Fibroblast of skin of scalp (primary cell): Measurements from ENCODE around the gene YIF1A.

Source experiments
- DNase-seq: peaks from one replicate; pipeline ENCODE4 v3.0.0-alpha.2; 2013

The YIF1A gene

DNA sequence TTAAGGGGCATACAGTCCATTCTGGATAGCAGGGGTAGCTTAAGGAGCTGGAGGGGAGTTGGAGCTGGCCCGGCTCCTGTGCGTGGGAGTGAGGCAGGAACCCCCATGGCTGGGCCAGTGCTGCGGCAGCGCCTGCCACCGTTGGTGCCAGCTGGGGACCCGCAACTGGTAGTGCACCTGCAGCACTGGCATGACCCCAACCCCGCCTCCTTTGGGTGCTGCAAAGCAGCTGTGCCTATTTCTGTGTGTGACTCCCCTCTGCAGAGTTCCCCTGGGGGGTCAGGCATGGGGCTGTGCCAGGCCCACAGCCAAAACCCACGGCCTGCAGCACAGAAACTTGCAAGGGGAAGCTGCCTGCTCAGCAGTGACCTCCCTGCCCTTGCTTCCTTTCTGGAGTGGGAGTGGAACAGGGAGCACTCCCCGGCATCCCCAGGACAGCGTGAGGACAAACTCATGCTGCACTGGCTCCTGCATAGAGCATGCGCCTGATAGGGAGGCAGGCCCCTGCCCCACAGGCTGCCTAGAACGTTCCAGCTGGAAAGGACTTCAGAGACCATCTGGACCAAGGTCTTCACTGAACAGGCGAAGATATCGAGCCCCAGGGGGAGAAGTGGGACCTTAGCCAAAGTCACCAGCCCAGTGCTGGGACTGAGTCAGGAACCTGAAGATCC is 46.7 kb downstream of the YIF1A start:
- no peak for DNase-seq

GRCh38 chr11:66240781-66241136 is 48.2 kb downstream of the YIF1A start:
- no peak for DNase-seq

DNA sequence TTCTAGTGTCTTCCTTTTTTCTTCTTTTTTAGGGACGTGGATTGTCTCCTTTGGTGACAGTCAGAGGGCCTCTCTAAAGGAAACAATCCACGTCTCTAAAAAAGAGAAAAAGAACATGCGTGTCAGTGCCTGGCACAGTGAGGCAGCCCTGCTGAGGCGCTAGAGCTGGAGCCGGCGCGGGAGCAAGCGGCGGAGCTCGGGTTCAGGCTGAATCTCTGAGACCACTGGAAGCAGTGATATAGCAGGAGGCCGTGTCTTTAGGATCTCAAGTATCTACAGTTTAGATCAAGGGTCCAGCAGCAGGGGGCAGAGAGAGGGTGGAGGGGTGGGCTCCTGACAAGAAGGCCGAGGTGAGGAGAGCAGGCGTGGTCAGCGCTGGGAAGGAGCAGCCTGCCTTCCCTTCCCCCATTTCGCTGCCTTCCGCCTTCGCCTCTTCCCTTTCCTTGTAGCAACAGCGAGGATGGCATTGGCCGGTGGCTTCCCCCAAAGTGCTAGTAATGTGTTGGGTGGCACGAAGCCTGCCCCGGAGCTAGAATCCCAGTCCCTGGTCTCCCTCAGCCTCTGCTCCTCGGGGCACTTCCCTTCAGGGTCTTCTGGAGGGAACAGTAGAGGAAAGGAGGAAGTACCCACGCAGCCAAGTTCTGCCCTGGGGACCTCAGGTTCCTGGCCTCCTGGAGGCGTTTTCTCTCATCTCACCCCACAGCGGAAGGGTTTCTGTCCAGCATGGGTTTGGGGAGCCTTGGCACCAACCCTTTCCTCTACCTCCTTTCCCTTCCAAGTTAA is 48.8 kb downstream of the YIF1A start:
- no peak for DNase-seq

DNA sequence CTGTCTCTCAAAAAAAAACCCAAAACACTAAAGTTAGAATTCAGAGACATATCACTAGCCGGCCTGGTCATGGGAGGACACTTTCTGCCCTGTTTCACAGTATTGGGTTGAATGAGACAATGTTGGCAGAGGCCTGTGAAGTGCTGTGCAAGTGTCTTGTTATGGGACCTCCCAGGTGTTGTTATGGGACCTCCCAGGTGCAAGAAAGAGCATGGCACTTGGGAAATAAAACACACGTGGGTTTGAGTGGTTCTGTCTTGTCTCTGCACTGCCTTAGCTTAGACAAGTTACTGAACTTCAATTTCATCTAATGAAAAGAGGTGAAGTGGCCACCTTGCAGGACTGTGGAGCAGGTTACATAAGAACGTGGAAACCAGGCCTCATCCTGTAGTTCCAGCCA is 49.4 kb downstream of the YIF1A start:
- DNase-seq: no peak

DNA sequence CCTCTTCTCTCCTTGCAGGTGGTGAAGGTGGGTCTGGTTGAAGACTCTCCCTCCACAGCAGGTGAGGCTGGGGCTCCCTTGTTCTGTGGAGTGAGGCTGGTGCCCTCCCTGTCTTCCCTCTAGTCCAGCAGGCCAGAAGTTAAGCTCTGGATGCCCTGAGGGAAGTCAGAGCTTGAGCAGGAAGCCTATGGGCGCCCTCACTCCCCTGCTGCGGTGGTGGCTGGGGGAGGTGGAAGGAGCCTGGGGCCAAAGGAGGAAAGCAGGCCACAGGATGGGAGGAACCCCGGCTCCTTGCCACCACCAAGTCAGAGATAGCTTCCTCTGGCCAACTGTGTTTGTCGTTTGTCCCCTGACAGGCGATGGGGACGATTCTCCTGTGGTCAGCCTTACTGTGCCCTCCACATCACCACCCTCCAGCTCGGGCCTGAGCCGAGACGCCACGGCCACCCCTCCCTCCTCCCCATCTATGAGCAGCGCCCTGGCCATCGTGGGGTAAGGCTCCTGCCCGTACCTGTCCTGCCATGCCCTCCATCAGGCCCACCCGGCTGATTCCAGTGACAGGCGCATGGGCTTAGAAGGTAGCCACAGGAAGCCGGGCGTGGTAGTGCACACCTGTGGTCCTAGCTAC is 50.0 kb downstream of the YIF1A start:
- no peak for DNase-seq

GRCh38 chr11:66237867-66238266 is 51.1 kb downstream of the YIF1A start:
- DNase-seq: no peak

GRCh38 chr11:66235141-66235540 is 53.8 kb downstream of the YIF1A start:
- no peak for DNase-seq
